Activated T-cell treated with anti-CD3 and anti-CD28 coated beads for 1 hour (primary cell): ENCODE measurements around the gene LYAR.
A peak's percentile ranks its signal among the peaks of the same experiment; 100 is the strongest.
"Not testable (repeated sequence)": the region's sequence is repeated elsewhere in the genome, so short reads cannot be mapped to it uniquely, and the experiment has no call there.

ENCODE experiments used
- DNase-seq: peaks from one replicate; pipeline ENCODE4 v3.0.0-alpha.2; 2020; ENCODE audit warnings: low read depth

Gene LYAR

DNA sequence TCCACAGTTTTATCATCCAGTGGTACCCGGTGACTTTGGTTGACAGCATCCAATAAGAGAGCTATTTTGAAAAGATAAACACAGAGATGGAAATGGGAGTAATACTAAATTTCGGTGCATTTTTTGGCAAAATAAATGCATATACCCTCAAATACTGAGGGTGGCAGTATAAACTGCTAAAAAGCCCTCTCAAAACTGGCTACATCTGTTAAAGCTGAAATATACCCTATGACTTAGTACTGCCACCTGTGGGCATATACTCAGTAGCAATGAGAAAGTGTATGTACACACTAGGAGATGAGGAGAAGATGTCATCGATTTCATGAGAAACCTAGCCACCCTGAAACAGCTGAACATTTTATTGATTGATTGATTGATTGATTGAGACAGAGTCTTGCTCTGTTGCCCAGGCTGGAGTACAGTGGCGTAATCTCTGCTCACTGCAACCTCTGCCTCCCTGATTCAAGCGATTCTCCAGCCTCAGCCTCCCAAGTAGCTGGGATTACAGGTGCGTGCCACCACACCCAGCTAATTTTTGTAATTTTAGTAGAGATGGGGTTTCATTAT, 29.7 kb downstream of the LYAR start:
- no peak for DNase-seq

DNA sequence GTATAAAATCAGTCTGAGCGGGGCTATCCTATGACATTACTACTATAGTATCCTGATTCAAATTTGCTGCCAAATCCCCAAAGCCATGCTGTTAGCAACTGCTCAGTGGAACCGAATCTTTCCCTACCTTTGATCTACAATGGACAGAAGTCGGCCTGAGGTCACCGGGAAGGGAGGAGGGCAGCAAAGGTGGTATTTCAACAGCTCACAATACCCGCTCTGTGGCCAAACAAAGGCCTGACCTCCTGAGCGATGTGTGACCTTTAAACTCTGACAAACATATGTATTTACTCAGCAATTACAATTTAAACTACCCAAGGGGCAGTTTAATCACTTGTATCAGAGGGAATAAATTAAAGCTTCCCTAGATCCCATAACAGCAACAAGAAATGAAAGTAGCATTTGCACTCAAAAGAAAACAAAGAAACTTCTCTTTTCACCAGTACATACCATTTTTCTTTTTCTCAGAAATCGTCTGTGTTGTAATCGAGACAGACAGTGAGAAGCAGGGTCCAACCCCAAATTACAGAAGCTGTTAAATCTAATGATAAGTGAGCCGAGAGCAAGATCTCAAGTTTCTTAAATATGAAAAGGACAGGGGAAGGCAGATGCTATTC, 30.4 kb downstream of the LYAR start:
- no peak for DNase-seq

DNA sequence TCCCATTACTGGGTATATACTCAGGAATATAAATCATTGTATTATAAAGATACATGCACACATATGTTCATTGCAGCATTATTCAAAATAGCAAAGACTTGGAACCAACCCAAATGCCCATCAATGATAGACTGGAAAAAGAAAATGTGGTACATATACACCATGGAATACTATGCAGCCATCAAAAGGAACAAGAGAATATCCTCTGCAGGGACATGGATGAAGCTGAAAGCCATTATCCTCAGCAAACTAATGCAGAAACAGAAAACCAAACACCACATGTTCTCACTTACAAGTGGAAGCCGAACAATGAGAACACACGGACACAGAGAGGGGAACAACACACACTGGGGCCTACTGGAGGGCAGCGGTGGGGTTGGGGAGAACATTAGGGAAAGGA, 32.2 kb downstream of the LYAR start:
- not testable (repeated sequence) for DNase-seq

DNA sequence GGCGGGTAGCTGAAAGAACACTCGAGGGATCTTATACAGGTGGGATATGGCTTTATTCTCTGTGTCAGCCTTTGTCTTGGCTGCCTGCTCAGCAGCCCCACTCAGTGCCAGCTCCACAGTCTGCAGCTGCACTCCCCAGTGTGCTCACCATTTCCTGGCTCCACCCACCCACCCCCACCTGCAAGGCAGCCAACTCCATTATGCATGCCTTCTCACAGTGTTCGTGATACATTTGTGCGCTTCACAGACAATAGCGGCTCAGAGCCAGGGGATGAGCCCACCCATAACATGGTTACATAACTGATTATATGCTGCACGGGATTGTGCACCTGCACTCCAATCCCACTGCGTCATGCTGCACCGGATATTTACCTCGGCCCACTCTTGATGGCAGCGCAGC, 33.2 kb downstream of the LYAR start:
- DNase-seq = no peak

DNA sequence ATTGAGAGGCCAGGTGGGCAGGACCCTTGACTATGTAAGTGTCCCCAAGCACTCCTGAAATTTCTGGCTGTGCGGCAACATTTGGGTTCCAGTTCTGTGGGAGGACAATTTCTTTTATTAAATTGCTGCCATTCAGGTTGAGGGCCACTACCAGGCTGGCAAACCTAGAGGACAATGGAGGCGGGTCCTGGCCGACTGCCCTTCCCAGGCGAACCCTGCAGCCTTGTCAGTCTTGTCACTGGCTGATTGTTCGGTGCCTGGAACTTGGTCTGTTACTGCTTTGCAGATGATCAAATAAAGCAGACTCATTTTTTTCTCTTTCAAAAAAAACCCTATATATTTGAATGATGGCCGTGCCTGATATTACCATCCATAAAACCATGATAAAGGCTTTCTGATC, 35.3 kb downstream of the LYAR start:
- no peak for DNase-seq

DNA sequence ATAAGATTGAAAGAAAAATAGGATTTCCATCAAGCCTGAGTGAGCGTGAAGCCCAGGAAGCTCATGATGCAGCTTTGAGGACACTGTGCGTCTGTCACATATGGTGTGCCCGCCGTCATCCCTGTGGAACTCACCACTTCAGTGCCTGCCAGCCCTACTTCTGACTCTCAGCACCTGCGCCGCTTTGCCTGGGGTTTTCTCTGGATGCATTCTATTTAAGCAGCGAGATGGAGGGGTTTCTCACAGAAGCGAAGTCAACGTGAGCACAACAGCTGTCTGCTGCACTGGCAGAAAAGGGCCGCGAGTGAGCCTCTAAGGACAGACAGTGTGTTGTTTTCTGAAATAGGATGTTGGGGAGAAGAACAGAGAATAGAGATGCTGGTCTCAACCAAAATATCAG, 35.8 kb downstream of the LYAR start:
- DNase-seq = no peak

DNA sequence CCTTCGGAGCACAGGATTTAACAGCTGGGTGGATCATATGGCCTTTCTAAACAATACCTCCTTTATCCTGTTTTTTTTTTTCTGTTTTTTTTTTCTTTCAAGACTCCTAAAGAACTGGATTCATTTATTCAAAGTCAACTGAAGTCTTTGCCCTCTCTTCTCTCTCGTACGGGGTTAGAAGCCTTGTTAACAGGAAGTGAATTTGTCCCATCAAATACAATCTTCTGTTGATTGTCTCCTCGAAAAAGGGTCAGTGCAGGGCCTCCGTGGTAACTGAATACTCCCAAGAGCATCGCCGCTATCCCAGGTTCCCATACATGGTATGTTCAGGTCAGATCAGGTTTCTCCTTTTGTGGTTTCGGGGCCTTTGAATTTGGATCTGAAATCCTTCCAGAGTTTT, 40.1 kb downstream of the LYAR start:
- DNase-seq = no peak

DNA sequence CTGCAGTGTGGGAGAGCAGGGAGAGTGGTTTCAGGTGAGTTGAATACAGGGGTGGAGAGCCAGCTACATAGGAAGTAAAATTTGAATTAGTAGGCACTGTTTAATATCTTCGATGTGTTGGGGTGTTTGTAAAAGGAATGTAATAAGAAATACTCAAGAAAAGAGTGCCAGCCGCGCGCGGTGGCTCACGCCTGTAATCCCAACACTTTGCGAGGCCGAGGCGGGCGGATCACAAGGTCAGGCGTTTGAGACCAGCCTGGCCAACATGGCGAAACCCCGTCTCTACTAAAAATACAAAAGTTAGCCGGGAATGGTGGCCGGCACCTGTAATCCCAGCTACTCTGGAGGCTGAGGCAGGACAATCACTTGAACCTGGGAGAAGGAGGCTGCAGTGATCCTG, 40.6 kb downstream of the LYAR start:
- DNase-seq = not testable (repeated sequence)

DNA sequence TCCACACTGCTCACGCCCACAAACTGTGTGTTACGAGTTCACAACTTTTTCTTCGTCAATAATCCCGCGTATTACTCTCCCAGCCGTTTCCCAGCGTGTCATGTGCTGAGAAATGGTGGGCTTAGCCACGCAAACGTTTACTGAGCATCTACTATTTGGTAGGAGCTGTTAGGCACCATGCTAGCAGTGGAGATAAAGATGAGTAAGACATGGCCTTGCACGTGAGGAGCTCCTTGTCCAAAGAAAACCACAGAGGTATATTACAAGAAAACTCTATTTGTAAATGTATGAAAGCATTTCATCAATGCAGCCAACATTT, 41.1 kb downstream of the LYAR start:
- DNase-seq = no peak

DNA sequence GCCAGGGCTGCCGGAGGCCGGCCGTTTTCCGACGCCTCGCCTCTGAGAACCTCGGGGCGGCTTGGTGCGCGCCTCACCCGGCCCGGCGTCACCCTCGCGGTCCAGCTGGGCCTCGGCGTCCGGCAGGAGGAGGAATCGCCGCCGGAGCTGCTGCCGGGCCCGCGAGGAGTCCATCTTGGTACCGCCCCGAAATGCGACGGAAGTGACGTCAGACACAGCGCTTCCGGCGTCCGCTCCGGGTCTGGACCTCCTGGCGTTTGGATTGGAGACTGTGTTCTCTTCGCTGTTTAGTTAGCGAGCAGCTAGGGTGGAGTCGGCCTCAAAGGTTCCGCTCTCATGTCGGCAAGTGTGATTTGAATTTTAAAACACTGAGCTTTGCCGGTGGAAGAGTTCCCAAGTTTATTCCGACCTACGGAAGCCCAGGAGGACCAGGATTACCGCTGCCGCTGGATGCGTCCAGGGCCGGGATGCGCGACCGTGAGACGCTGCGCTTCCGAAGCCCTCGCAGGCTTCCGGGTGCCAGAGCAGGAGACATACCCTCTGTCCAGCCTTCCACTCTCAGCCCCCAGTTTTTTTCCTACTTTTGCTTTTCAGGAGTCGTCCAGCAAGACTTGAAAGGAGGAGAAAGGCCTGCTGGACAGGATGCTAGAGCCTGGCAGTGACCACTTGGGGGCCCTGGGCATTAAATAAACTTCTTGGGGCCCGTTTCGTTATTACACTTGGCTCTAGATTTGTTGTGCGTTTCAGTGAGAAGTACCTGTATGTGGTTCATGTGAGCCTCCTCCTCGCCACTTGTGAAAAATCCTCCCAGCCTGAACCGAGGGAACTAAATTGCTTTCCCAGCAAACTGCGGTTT, 41.7 kb downstream of the LYAR start, which contains the start of gene TMEM128:
TMEM128 (minus strand) TSS at position 195 of the 856 bp plus-strand sequence; CDS start at position 174, 21 bp downstream.
- DNase-seq = peak; percentile 83

DNA sequence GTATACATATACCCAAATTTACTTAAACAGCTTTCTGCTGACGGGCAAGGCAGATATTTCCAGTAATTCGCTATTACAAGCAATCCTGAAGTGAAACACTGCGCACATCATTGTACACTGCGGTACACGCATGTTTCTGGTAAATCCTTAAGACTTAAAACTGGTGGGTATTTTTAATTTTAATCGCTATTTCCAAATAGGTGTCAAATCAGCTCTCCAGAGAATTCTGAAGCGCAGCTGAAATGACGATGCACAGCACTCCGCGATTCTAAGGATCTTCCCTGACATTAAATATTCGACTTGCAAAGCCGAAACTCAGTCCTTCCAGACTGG, 42.3 kb downstream of the LYAR start:
- DNase-seq = no peak

DNA sequence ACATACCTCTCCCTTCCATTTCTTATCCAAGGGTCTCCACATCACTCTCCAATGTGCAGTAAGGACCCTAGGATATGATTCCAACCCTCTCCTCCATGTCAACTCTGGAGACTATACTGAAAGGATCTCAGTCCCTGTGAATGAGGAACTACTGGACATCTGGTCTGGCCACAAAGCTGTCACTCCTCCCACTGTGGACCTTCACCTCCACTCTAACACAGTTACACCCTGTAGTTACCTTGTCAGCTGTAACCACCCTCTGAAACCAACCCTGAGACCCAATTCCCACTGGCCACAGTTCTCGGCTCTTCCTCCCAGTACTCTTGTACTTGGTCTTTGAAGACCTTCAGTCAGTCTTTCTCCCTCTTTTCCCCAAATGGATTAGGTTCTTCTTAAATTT, 44.8 kb downstream of the LYAR start:
- no peak for DNase-seq

DNA sequence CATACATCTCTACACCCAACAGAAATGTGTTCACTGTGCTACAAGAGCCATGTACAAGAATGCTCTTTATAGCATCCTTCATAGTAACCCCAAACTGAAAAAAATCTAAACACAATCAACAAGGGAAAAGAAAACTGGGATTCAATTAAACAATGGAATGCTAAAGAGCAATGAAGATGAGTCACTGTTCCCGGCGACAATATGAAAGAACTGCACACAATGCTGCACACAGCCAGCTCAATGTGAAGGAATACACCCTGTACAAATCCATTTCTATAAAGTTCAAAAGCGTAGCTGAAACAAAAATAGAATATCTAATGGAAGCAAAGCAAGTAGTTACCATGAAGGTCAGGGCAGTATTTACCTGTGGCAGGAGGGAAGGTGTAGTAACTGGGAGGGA, 50.4 kb downstream of the LYAR start:
- not testable (repeated sequence) for DNase-seq

DNA sequence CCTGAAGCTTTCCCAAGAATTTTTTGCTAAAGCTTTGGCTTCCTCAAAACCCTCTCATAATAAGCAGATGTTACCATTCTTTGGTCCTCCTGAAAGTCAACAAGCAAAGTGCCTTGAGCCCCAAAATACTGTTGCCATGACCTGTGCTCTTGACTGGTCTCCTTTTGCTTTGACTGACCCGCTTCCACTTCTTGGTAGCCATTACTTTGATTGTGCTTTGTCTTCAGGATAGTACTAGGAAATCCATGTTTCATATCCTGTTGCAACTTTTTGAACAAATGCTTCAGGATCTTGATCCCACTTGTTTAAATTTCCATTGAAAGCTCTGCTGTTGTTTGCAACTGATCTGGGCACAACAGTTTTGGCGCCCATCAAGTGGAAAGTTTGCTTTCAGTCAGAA, 56.3 kb downstream of the LYAR start:
- DNase-seq = no peak

DNA sequence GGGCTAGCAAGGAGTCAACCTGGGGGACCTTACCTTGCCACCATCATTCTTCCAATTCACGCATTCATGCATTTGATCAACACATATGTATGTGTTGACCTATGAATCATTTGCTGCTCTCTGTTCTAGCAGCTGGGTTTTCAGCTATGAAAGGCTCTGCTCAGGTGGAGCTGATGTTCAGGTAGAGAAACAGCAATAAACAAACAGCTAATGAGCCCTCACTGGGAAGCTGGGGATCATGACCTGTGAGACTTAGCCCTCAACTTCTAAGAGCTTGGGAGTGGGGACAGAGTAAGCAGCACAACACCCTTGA, 61.6 kb downstream of the LYAR start:
- no peak for DNase-seq

DNA sequence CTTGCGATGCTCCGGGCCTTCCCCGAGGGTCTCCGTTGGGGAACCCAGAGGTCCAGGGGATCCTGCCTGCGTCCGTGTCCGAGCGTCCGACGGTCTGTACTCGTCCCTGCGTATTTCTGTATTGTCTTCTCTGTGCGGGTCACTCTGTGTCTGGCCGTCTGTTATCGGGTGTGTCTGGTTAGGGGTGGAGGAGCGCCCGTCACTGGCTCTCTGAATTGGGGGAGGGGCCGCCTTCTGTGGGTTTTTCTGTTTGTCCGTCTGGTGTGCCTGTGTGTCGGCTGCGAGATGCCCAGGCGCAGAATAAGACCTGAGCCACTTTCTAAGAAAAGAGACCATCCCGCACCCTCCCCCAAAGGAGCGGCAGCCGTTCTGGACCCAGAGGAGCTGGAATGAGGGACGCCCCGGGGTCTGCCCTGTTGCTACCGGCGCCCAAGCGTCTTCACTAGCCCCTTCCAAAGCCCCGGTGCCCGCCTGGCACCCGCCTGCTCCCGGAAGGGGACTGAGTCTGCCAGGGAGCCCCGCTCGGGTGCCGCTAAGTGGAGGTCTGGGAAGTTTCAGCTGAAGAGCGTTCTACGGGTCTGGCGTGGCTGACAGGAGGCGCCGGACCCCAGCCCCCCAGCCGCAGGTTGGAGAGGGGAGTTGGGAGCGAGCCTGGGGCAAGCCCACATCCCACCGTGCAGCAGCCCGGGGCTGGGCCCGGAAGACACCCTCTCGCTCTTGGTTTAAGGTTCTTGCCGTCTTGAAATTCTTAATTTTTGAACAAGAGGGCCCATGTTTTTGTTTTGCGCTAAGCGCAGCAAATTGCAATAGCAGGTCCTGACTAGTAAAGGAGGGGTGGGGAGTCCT, 62.2 kb downstream of the LYAR start:
- no peak for DNase-seq

DNA sequence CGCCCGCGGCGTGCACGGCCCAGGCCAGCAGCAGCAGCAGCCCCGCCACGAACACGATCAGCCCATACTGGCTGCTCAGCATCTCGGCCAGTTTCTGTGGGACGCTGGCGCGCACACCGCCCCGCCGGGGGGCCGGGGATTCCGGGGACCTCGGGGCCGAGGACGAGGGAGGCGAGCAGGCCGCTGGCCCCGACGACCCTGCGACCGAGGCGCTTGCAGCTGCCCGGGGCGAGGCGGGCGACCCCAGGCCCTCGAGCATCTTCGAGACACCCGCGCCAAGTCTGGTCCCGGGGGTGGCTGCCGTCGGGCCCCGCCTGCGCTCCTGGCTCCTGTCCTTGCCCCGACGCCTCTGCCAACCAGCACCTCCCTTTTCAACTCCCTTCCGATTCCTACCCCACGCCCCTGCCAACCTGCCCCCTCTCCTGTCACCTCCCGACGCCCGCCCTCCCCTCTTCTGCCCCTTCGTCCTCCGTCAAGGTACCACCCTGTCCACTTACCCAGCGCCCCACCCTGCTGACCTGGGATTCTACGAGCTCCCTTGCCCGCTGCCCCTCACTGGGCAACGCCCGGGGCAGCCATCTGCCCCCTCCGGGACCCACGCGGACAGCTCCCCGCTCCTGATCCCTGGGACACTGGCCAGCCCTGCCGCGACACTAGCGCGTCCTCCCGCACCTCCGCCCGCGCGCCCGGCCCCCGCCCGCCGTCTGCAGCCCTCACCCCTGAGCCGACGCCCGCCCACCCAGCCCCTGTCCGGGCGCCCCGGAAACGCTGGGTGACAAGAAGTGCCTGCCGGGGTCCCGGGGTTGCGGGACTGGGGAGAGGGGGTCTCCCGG, 63.1 kb downstream of the LYAR start, which contains the start of gene OTOP1:
OTOP1 (minus strand) TSS at position 324 of the 833 bp plus-strand sequence; CDS start at position 259, 65 bp downstream.
- no peak for DNase-seq

DNA sequence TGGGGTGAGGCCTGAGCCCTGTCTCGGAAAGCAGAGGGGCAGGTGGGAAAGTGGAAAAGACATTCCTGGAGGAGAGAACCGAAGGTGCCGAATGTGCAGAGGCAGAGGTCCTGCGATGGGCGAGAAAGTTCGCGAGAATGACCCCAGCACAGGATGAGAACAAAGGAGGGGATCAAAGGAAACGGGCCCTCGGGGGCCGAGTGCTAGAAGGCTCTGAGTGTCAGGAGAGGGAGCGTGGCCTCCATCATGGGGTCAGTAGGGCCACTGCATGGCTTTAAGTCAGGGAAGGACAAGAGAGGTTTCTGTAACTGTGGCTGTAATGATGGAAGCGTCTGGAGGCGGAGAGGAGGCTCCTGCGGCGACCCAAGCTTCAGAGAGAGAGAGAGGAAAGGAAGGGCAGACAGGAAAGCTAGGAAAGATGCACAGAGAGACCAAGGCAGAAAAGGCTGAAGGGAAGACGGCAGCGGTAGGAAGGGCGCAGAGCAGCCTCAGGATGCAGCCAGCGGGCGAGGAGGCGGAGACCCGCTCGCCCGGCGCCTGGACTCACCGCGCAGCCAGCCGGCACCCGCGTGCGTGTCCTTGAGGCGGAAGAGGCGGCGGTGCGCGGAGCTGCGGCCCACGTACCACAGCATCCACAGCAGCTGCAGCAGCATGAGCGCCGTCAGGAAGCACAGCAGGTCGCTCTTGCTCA, 63.9 kb downstream of the LYAR start:
- no peak for DNase-seq
